K562 (cell line): Measurements from ENCODE around the gene SLAMF9. TPM values are rescaled to one million over a fixed set of nuclear protein-coding genes. Genes with fewer than 3 reads are reported as not detected.

ENCODE experiments used
- HNRNPH1 ChIP-seq: fragments of 200-400 bp; formaldehyde crosslinking; optimal IDR thresholded peaks from 2 replicates; pipeline ENCODE3; 2017; ENCODE audit warnings: low read depth, mild to moderate bottlenecking, low read length, moderate library complexity
- MLLT1 ChIP-seq, 2 experiments: fragments of 450-650 bp; IDR thresholded peaks; 2 replicates each; pipeline ENCODE4 v1.6.1; 2016
- MYBL2 ChIP-seq, 2 experiments: fragments of 450-650 bp in 1 of 2; sonication (generic) in 1 of 2; formaldehyde crosslinking in 1 of 2; IDR thresholded peaks; 2 replicates each; pipeline versions ENCODE4 v1.6.1 to v1.8.1; 2017 to 2022; ENCODE audit warnings: borderline replicate concordance in 1 of 2, inconsistent platforms in 1 of 2, low read depth in 1 of 2, mild to moderate bottlenecking in 1 of 2, missing genetic modification reagents in 1 of 2, moderate library complexity in 1 of 2
- ZBTB34 ChIP-seq: fragments of 250-450 bp; sonication (Bioruptor Pico); IDR thresholded peaks from 2 replicates; pipeline ENCODE4 v1.8.0; 2021; ENCODE audit warnings: mild to moderate bottlenecking, moderate library complexity
- ZNF140 ChIP-seq: fragments of 250-450 bp; sonication (Bioruptor Pico); IDR thresholded peaks from 2 replicates; pipeline ENCODE4 v1.8.0; 2021; ENCODE audit warnings: moderate library complexity, mild to moderate bottlenecking, inconsistent platforms
- polyA plus RNA-seq, 8 experiments: library from polyadenylated mRNA; depleted of rRNA in 4 of 8; stranded (reverse) in 5 of 8; unstranded in 3 of 8; fragments of >200 nt; fragmentation: Nextera tagmentation in 2 of 8; fragmentation: Illumina TruSeq in 1 of 8; extraction: Ambion mirVana in 2 of 8; extraction: Trizol in 1 of 8; gene quantifications; 2 replicates each; pipeline versions ENCODE4 v1.2.1 to v1.2.3, GENCODE V29; 2011 to 2014; ENCODE audit warnings: inconsistent platforms in 1 of 8, missing spikeins in 1 of 8
- total RNA-seq, 7 experiments: library from RNA; depleted of rRNA in 6 of 7; stranded (reverse); fragments of >200 nt in 6 of 7; fragmentation: Illumina TruSeq in 2 of 7; extraction: Trizol in 2 of 7; gene quantifications; 2 replicates each; pipeline versions ENCODE4 v1.2.1 to v1.2.3, GENCODE V29; 2011 to 2021; ENCODE audit warnings: low replicate concordance in 1 of 7
- TF ChIP-seq, protein P1 (sequence below): fragments of 250-450 bp; sonication (Bioruptor Pico); IDR thresholded peaks from 2 replicates; pipeline ENCODE4 v1.5.0; 2021; ENCODE audit warnings: mild to moderate bottlenecking, borderline replicate concordance
- TF ChIP-seq, protein P2 (sequence below): IDR thresholded peaks from 2 replicates; pipeline ENCODE4 v1.6.1; 2014; ENCODE audit warnings: antibody characterized with exemption
- TF ChIP-seq, protein P3 (sequence below): fragments of 250-450 bp; sonication (Bioruptor Pico); IDR thresholded peaks from 2 replicates; pipeline ENCODE4 v1.8.0; 2021; ENCODE audit warnings: moderate library complexity, mild to moderate bottlenecking, inconsistent platforms
- TF ChIP-seq, protein P4 (sequence below), 2 experiments: fragments of 150-350 bp in 1 of 2; IDR thresholded peaks; 2 replicates each; pipeline ENCODE4 v1.6.1; 2012 to 2016; ENCODE audit warnings: low read depth in 2 of 2, low read length in 2 of 2, mild to moderate bottlenecking in 1 of 2, moderate library complexity in 1 of 2

Gene SLAMF9
- total and polyA plus RNA-seq, 9 of the 15 experiments (the other 6 are each of a cell fraction or from before 2014, with no cell fraction given): 0.13 to 0.21 TPM; not detected in 7

DNA sequence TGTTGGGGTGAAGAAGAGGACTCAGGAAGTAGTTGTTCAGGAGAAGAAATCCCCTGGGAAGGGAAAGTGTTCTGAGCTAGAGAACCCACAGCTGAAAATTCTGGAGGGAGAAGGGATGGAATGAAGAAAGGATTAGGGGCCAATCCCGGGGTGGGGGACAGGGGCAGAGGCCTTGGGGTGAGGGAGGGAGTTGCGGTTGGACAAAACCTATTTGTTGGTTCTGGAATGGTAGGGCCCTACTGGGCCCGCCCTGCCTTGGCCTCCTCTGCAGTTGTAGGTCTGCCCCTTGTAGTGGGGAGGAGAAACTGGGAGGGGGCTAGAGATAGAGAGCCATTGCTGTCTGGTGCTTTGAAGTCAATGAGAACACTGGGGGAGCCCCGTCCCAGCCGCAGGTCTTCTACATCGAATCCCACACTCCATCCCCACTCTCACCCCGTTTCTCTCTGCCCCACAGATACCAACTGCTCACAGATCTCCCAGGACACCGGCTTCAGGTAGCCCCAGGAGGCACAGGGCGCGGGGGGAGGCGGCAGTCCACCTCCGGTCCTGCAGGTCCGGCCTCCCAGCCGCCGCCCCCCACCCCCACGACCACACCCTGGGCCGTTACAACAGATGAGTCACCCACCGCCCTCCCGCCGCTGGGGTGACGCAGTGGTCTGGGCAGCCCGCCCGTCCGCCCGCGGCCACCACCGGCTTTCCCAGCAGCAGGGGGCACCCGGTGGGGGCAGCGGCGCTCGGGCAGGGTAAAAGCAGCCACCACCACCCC, 29.8 kb downstream of the SLAMF9 start (continued):
- TF ChIP-seq, protein P1, sequence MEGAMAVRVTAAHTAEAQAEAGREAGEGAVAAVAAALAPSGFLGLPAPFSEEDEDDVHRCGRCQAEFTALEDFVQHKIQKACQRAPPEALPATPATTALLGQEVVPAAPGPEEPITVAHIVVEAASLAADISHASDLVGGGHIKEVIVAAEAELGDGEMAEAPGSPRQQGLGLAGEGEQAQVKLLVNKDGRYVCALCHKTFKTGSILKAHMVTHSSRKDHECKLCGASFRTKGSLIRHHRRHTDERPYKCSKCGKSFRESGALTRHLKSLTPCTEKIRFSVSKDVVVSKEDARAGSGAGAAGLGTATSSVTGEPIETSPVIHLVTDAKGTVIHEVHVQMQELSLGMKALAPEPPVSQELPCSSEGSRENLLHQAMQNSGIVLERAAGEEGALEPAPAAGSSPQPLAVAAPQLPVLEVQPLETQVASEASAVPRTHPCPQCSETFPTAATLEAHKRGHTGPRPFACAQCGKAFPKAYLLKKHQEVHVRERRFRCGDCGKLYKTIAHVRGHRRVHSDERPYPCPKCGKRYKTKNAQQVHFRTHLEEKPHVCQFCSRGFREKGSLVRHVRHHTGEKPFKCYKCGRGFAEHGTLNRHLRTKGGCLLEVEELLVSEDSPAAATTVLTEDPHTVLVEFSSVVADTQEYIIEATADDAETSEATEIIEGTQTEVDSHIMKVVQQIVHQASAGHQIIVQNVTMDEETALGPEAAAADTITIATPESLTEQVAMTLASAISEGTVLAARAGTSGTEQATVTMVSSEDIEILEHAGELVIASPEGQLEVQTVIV (CRISPR knock-in tag): no peak
- TF ChIP-seq MLLT1 (IDR thresholded peaks at IDR 0.05): 0 out of 4 replicates have a peak, but pooled peaks of 1 of the 2 experiments have one; percentile 11
- TF ChIP-seq HNRNPH1: no peak
- peak; percentile 80 for TF ChIP-seq MYBL2 (IDR thresholded peaks at IDR 0.05; ENCODE audit: low read depth)
- TF ChIP-seq MYBL2 (CRISPR knock-in tag; IDR thresholded peaks at IDR 0.05; ENCODE audit: borderline replicate concordance): no peak
- TF ChIP-seq, protein P2, sequence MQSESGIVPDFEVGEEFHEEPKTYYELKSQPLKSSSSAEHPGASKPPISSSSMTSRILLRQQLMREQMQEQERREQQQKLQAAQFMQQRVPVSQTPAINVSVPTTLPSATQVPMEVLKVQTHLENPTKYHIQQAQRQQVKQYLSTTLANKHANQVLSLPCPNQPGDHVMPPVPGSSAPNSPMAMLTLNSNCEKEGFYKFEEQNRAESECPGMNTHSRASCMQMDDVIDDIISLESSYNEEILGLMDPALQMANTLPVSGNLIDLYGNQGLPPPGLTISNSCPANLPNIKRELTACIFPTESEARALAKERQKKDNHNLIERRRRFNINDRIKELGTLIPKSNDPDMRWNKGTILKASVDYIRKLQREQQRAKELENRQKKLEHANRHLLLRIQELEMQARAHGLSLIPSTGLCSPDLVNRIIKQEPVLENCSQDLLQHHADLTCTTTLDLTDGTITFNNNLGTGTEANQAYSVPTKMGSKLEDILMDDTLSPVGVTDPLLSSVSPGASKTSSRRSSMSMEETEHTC: no peak; the same call in 1 of the 2 replicates
- TF ChIP-seq, protein P3, sequence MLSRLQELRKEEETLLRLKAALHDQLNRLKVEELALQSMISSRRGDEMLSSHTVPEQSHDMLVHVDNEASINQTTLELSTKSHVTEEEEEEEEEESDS (CRISPR knock-in tag): no peak
- no peak for TF ChIP-seq ZNF140 (CRISPR knock-in tag)
- TF ChIP-seq, protein P4, sequence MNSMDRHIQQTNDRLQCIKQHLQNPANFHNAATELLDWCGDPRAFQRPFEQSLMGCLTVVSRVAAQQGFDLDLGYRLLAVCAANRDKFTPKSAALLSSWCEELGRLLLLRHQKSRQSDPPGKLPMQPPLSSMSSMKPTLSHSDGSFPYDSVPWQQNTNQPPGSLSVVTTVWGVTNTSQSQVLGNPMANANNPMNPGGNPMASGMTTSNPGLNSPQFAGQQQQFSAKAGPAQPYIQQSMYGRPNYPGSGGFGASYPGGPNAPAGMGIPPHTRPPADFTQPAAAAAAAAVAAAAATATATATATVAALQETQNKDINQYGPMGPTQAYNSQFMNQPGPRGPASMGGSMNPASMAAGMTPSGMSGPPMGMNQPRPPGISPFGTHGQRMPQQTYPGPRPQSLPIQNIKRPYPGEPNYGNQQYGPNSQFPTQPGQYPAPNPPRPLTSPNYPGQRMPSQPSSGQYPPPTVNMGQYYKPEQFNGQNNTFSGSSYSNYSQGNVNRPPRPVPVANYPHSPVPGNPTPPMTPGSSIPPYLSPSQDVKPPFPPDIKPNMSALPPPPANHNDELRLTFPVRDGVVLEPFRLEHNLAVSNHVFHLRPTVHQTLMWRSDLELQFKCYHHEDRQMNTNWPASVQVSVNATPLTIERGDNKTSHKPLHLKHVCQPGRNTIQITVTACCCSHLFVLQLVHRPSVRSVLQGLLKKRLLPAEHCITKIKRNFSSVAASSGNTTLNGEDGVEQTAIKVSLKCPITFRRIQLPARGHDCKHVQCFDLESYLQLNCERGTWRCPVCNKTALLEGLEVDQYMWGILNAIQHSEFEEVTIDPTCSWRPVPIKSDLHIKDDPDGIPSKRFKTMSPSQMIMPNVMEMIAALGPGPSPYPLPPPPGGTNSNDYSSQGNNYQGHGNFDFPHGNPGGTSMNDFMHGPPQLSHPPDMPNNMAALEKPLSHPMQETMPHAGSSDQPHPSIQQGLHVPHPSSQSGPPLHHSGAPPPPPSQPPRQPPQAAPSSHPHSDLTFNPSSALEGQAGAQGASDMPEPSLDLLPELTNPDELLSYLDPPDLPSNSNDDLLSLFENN (IDR thresholded peaks at IDR 0.05; ENCODE audit: low read depth in 2 of 2, low read length in 2 of 2): peak in 1 of 2 experiments; percentile 78; a peak in 2 of 4 replicates
- TF ChIP-seq ZBTB34 (CRISPR knock-in tag): no peak
